MCF 10A (cell line): ENCODE data around the gene SMKR1. TPM values are rescaled to one million over a fixed set of nuclear protein-coding genes. Genes with fewer than 3 reads are reported as not detected.

Experiments
- BruUV-seq: library from RNA; stranded (reverse); fragments of 400-500 nt; replicated peaks from 2 replicates; lab custom pipeline; 2021; lab: Mats Ljungman, UMichigan
- CTCF ChIA-PET: fragments of 300-600 bp; sonication (Branson Sonifier 250); formaldehyde crosslinking; extraction: SDS; loops from one replicate; lab custom pipeline; 2021; ENCODE audit warnings: antibody characterized with exemption, inconsistent platforms; lab: Yijun Ruan, JAX
- POLR2A ChIA-PET: fragments of 300-600, 350-650 bp; sonication (Branson Sonifier 250); formaldehyde crosslinking; extraction: SDS; loops from one replicate; lab custom pipeline; 2020; ENCODE audit warnings: antibody characterized with exemption, inconsistent platforms; lab: Yijun Ruan, JAX
- DNase-seq: peaks from one replicate; pipeline ENCODE4 v3.0.0-alpha.2; 2018; ENCODE audit not compliant: unreplicated experiment
- H3K27ac Mint-ChIP-seq: one replicate; pipeline ENCODE4 v1.8.0; 2022; ENCODE audit warnings: mild to moderate bottlenecking, low read depth, mixed read lengths; ENCODE audit not compliant: unreplicated experiment
- H3K27me3 Mint-ChIP-seq: one replicate; pipeline ENCODE4 v1.8.0; 2022; ENCODE audit warnings: mixed read lengths; ENCODE audit not compliant: insufficient read depth, unreplicated experiment
- H3K36me3 Mint-ChIP-seq: one replicate; pipeline ENCODE4 v1.8.0; 2022; ENCODE audit warnings: mild to moderate bottlenecking, moderate library complexity, mixed read lengths; ENCODE audit not compliant: insufficient read depth, unreplicated experiment
- H3K4me1 Mint-ChIP-seq: one replicate; pipeline ENCODE4 v1.8.0; 2022; ENCODE audit warnings: mixed read lengths; ENCODE audit not compliant: insufficient read depth, unreplicated experiment
- H3K4me3 Mint-ChIP-seq: one replicate; pipeline ENCODE4 v1.8.0; 2022; ENCODE audit warnings: mild to moderate bottlenecking, moderate library complexity, mixed read lengths; ENCODE audit not compliant: unreplicated experiment
- H3K9me3 Mint-ChIP-seq: one replicate; pipeline ENCODE4 v1.8.0; 2022; ENCODE audit warnings: mixed read lengths; ENCODE audit not compliant: unreplicated experiment
- CTCF ChIP-seq: fragments of 200-600 bp; IDR thresholded peaks from one replicate; pipeline ENCODE4 v1.8.0; 2022; ENCODE audit warnings: antibody characterized with exemption, mild to moderate bottlenecking; ENCODE audit not compliant: unreplicated experiment
- intact Hi-C: fragments of 100-400 bp; cut with micrococcal nuclease; formaldehyde crosslinking; loops from 2 replicates; pipeline ENCODE4 v1.14.1; 2022
- total RNA-seq: library from RNA; stranded (reverse); gene quantifications from 2 replicates; pipeline ENCODE4 v1.2.3, GENCODE V29; 2022

Gene SMKR1
- total RNA-seq, 1 experiment from 2014 or later, result 12.4 TPM

DNA sequence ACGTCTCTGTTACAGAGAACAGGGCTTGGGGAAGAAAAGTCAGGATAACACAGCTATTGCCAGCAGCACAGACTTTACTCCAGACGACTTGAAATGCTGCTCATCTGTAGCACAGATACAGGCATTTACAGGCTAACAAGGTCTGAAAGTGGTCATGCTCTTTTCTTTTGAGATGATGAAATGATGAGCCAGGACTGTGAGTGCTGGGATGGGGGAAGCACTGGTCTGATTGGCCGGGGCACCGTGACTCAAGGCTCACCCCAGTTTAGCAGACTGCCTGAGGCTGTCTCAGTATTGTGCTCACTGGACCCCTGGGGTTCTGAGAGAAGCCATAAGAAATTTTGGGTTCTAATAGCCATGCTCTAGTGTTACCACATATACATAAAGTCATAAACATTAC lies 12.4 kb downstream of the SMKR1 start:
- Mint-ChIP-seq H3K27ac (no peak overlapping the region), H3K4me3 (no peak overlapping the region), H3K9me3 (no peaks in the 10 kb centered on the region), H3K4me1 (no peaks in the 10 kb centered on the region), H3K36me3 (peaks cover 3% of the 10 kb centered on the region), H3K27me3 (no peaks in the 10 kb centered on the region)
- no peak for TF ChIP-seq CTCF
- intact Hi-C loops, result no loop called here
- CTCF ChIA-PET, result interaction anchor here (1.1 to 1.4 kb wide), 2 partner anchors 68 to 120 kb away, joined by 3 read pairs; no protein-coding TSS in a partner anchor
- BruUV-seq, result no TSS peak
- POLR2A ChIA-PET, result interaction anchor here (0.7 to 0.8 kb wide), 2 partner anchors 8 to 97 kb away, joined by 3 read pairs; partner anchors contain the start of gene NRF1
- DNase-seq, result peak; percentile 35

- H3K27ac Mint-ChIP-seq, result no peak overlapping the region
- POLR2A ChIA-PET, result no interaction called here
- no peaks in the 10 kb centered on the region for H3K27me3 Mint-ChIP-seq
- no peak overlapping the region for H3K4me3 Mint-ChIP-seq
- no peak for TF ChIP-seq CTCF
- intact Hi-C loops, result no loop called here
- H3K4me1 Mint-ChIP-seq, result no peaks in the 10 kb centered on the region
- H3K36me3 Mint-ChIP-seq, result peaks cover 6% of the 10 kb centered on the region
- H3K9me3 Mint-ChIP-seq, result no peaks in the 10 kb centered on the region
- CTCF ChIA-PET, result interaction anchor here (1.1 kb wide), 1 partner anchor 67 kb away, joined by 3 read pairs; no protein-coding TSS in a partner anchor
- no peak for DNase-seq
- BruUV-seq, result no TSS peak
Observed at GRCh38 chr7:129515381-129515780, 13.1 kb downstream of the SMKR1 start.

- no peak for DNase-seq
- H3K36me3 Mint-ChIP-seq, result peaks cover 6% of the 10 kb centered on the region
- no peaks in the 10 kb centered on the region for H3K27me3 Mint-ChIP-seq
- no peak for TF ChIP-seq CTCF
- ChIA-PET POLR2A (interaction anchor here (0.6 kb wide), 1 partner anchor 69 kb away, joined by 3 read pairs; no protein-coding TSS in a partner anchor), CTCF (interaction anchor here (0.6 kb wide), 1 partner anchor 21 kb away, joined by 5 read pairs; no protein-coding TSS in a partner anchor)
- intact Hi-C loops, result no loop called here
- no peak overlapping the region for H3K27ac Mint-ChIP-seq
- no peaks in the 10 kb centered on the region for H3K4me1 Mint-ChIP-seq
- H3K9me3 Mint-ChIP-seq, result no peaks in the 10 kb centered on the region
- H3K4me3 Mint-ChIP-seq, result no peak overlapping the region
- no TSS peak for BruUV-seq
Observed at GRCh38 chr7:129517931-129518330, 15.6 kb downstream of the SMKR1 start.

DNA sequence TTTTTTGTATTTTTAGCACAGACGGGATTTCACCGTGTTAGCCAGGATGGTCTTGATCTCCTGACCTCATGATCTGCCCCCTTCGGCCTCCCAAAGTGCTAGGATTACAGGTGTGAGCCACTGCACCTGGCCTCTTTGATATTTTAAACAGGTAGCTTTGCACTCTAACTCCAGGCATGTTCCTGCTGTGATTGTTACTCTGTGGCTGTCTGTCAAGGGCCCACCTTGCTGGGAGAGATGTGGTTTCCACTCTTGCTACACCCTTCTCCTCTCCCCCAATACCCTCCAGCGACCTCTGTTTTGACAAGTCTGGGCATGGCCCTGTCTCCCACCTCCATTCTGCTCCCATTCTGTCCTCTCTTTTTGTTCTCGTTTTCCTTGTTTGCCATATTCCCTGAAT lies 17.1 kb downstream of the SMKR1 start:
- no peaks in the 10 kb centered on the region for H3K9me3 Mint-ChIP-seq
- intact Hi-C loops, result no loop called here
- H3K27ac Mint-ChIP-seq, result no peak overlapping the region
- H3K4me3 Mint-ChIP-seq, result no peak overlapping the region
- TF ChIP-seq CTCF, result no peak
- DNase-seq, result no peak
- ChIA-PET POLR2A (interaction anchor here (0.6 kb wide), 1 partner anchor 9 kb away, joined by 3 read pairs; no protein-coding TSS in a partner anchor), CTCF (interaction anchor here (0.6 kb wide), 1 partner anchor 202 kb away, joined by 3 read pairs; no protein-coding TSS in a partner anchor)
- peaks cover 5% of the 10 kb centered on the region for H3K4me1 Mint-ChIP-seq
- no peaks in the 10 kb centered on the region for H3K27me3 Mint-ChIP-seq
- peaks cover 6% of the 10 kb centered on the region for H3K36me3 Mint-ChIP-seq
- no TSS peak for BruUV-seq
